KOPT-K1 (cell line): Measurements from ENCODE around the gene TIGAR.

ENCODE experiments used
- H3K27ac ChIP-seq: fragments of 200-600 bp; sonication (generic); 2 replicates; pipeline ENCODE4 v1.5.1; 2016; ENCODE audit warnings: antibody characterized with exemption, mild to moderate bottlenecking, low read depth, low read length; ENCODE audit not compliant: poor library complexity, severe bottlenecking
- H3K36me3 ChIP-seq: fragments of 200-600 bp; sonication (generic); 2 replicates; pipeline ENCODE4 v1.5.1; 2017; ENCODE audit warnings: antibody characterized with exemption, mild to moderate bottlenecking, low read length, moderate library complexity; ENCODE audit not compliant: insufficient read depth
- H3K9me3 ChIP-seq: fragments of 200-600 bp; sonication (generic); 2 replicates; pipeline ENCODE4 v1.5.1; 2017; ENCODE audit warnings: antibody characterized with exemption, low read length, mild to moderate bottlenecking; ENCODE audit not compliant: insufficient read depth, poor library complexity, severe bottlenecking

TIGAR gene, protein sequence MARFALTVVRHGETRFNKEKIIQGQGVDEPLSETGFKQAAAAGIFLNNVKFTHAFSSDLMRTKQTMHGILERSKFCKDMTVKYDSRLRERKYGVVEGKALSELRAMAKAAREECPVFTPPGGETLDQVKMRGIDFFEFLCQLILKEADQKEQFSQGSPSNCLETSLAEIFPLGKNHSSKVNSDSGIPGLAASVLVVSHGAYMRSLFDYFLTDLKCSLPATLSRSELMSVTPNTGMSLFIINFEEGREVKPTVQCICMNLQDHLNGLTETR

DNA sequence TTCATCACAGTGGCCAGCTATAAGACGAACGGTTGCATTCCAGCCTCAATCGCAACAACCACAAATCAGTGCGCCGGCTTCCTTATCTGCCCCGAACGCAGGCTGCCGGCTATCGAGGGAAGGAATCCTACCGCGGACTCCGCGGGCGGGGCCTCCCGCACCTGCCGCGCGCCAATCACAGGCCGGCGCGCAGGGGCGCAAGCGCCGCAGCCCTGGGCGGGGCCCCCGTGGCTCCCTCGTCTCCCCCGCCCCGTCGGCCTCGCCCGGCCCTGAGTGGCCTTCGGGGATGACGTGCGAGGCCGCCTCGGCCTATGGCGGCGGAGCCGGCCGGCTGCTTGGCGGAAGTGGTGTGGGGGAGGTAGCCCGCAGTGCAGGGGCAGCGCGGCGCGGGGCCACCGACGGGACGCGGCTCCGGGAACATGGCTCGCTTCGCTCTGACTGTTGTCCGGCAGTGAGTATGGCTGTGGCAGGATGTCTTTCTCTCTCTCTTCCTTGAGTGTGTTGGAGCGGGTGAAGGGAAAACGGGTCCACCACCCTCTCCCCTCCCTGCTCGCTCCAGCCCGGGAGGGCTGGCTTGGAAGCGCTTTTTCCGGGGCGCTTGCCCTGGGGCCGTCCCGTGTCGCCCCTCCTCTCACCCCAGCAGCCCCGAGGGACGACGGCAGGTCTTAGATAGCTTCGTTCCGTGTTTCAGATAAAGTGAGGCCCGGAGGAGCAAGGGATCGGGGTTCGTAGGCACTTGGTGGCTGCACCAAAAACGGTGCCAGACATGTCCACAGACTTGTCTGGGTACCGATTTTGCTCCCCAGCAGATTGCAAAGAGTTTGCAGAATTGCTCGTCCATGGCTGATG is at the start of gene TIGAR:
TSS of gene TIGAR (plus strand) at position 361 of the 849 bp plus-strand sequence. CDS start at position 420, 59 bp downstream.
- Histone ChIP-seq H3K36me3 (no peaks in the 10 kb centered on the region), H3K9me3 (no peaks in the 10 kb centered on the region), H3K27ac (peak within 1 kb of the TSS; percentile 54)

DNA sequence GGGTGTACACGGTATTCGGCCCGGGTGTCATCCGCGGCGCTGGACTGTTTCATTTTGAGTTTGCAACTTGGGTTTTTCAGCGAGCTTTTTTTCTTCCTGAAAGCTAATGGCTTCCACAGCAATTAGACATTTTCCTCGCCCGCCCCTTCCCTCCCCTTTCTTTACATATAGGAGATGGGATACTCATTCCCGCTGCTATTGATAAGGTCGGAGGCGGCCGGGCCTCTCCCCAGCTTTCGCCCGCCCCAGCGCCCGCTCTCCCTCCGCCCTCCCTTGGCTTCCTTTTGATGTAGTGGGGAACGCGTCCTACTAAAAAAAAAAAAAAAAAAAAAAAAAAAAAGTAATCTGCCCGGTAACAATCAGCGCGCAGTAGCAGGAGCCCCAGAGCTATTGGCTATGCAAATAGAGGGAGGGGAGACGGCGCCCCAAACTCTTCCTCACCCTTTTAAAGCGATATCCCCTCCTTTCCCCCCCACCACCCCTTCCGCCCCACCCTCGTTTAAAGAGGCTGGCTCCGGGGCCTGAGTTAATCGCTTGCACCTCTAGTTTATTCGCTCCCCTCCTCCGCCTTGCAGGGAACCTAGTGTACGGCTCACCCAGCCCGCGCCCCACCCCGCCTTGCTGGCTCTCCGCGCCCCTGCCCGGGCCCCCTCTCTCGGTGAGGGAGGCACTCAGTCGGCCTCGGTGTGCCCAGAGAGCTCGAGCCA is 49.1 kb upstream of the TIGAR start:
- H3K9me3 ChIP-seq = no peaks in the 10 kb centered on the region
- no peaks in the 10 kb centered on the region for H3K36me3 ChIP-seq
- H3K27ac ChIP-seq = no peak overlapping the region

DNA sequence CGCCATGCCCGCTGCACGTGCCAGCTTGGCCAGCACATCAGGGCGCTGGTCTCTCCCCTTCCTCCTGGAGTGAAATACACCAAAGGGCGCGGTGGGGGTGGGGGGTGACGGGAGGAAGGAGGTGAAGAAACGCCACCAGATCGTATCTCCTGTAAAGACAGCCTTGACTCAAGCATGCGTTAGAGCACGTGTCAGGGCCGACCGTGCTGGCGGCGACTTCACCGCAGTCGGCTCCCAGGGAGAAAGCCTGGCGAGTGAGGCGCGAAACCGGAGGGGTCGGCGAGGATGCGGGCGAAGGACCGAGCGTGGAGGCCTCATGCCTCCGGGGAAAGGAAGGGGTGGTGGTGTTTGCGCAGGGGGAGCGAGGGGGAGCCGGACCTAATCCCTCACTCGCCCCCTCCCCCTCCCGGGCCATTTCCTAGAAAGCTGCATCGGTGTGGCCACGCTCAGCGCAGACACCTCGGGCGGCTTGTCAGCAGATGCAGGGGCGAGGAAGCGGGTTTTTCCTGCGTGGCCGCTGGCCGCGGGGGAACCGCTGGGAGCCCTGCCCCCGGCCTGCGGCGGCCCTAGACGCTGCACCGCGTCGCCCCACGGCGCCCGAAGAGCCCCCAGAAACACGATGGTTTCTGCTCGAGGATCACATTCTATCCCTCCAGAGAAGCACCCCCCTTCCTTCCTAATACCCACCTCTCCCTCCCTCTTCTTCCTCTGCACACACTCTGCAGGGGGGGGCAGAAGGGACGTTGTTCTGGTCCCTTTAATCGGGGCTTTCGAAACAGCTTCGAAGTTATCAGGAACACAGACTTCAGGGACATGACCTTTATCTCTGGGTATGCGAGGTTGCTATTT is 48.4 kb upstream of the TIGAR start:
- no peaks in the 10 kb centered on the region for H3K36me3 ChIP-seq
- no peaks in the 10 kb centered on the region for H3K9me3 ChIP-seq
- no peak overlapping the region for H3K27ac ChIP-seq

DNA sequence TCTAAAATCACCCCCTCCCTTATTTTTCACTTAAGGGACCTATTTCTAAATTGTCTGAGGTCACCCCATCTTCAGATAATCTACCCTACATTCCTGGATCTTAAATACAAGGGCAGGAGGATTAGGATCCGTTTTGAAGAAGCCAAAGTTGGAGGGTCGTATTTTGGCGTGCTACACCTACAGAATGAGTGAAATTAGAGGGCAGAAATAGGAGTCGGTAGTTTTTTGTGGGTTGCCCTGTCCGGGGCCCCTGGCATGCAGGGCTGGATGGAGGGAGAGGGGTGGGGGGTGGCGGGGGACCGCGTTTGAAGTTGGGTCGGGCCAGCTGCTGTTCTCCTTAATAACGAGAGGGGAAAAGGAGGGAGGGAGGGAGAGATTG is 47.8 kb upstream of the TIGAR start:
- Histone ChIP-seq H3K27ac (no peak overlapping the region), H3K36me3 (no peaks in the 10 kb centered on the region), H3K9me3 (no peaks in the 10 kb centered on the region)

DNA sequence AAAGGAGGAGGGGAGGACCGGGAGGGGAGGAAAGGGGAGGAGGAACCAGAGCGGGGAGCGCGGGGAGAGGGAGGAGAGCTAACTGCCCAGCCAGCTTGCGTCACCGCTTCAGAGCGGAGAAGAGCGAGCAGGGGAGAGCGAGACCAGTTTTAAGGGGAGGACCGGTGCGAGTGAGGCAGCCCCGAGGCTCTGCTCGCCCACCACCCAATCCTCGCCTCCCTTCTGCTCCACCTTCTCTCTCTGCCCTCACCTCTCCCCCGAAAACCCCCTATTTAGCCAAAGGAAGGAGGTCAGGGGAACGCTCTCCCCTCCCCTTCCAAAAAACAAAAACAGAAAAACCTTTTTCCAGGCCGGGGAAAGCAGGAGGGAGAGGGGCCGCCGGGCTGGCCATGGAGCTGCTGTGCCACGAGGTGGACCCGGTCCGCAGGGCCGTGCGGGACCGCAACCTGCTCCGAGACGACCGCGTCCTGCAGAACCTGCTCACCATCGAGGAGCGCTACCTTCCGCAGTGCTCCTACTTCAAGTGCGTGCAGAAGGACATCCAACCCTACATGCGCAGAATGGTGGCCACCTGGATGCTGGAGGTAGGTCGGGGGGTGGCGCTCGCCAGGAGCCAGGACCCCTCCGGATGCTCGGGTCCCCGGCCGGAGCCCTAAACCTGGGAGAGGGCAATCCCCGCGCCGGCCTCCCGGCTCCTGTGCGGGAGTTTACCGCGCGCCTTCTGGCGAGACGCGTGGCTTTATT is 47.2 kb upstream of the TIGAR start, which contains the start of gene CCND2:
TSS of gene CCND2 (plus strand) at position 111 of the 744 bp plus-strand sequence. CDS start at position 390, 279 bp downstream.
- H3K27ac ChIP-seq = no peak within 1 kb of the TSS
- H3K9me3 ChIP-seq = no peaks in the 10 kb centered on the region
- no peaks in the 10 kb centered on the region for H3K36me3 ChIP-seq

DNA sequence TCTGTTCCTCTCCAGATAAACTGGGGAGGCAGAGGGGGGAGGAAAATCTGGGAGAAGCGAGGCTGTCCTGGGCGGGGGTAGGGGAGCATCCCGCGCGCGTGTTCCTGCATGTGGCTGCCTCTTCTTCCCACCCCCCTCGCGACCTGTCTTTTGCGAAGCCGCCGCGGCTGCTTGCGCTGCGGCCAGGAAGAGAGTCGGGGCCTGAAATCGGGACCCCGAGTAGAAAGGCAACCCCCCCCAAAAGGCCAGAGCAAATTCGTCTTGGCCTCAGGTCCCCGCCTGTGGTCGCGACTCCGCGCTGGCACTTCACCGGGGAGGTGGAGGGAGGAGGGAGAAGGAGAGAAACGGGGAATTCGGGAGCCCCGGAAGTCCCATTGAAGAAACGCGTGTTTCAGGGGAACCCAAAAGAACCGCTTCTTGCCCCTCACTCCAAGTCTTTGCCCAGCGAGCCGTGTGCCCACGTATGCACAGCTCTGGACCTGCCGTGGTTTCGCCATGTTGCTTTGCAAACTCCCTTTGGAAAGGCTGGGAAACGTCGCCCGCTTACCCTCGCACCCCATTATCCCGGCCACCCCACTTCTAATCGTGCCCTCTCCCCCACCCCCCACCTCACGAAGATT is 46.5 kb upstream of the TIGAR start:
- Histone ChIP-seq H3K27ac (no peak overlapping the region), H3K36me3 (no peaks in the 10 kb centered on the region), H3K9me3 (no peaks in the 10 kb centered on the region)

DNA sequence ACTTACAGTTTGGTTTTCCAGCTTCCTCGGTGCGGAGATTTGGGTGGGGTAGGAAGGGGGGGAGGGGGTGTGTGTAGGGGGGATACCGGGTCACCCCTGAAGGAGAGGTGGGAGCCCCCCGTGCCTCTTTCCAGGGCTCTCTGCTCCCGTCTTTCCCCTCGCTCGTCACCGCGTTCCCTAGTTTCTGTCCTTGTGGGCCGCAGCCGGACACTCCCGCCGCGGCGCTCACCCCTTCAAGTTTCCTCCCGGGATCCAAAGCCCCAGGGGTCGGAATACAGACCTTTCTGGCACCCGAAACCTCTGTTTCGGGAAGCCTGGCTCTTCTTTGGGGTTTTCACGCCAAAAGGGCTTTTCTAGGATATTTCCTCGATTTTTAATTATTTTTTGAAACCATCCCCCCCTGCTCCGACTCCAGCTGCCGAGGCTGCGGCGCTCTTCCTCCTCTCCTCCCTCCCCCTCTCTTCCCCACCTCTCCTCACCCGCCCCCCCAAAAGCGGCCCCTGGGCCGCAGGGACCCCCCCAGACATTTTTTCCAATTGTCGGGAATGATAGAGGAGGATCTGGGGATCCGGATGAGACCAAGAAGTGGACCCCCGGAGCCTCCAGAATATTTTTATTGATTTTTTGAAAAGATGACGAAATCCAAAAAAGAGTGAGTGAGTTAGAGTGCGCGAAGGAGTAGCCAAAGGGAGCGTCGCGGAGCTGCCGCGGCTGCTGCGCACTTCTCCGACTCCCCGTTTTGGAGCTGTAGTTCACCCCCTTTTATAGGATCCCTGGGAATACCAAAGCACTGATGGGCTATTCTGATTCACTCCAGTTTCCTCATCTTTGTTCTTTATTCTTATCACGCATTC is 45.8 kb upstream of the TIGAR start:
- no peaks in the 10 kb centered on the region for H3K9me3 ChIP-seq
- no peaks in the 10 kb centered on the region for H3K36me3 ChIP-seq
- no peak overlapping the region for H3K27ac ChIP-seq

DNA sequence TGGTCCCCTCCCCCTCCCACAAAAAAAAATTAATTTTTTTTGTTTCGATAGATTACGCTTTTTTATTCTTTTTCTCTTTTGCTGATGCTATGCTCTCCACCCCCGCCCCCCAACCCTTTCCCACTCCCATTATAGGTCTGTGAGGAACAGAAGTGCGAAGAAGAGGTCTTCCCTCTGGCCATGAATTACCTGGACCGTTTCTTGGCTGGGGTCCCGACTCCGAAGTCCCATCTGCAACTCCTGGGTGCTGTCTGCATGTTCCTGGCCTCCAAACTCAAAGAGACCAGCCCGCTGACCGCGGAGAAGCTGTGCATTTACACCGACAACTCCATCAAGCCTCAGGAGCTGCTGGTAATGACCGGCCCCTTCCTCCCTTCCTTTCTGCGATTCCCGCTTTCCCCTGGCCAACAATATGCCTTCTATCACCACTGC is 45.1 kb upstream of the TIGAR start:
- no peaks in the 10 kb centered on the region for H3K36me3 ChIP-seq
- no peak overlapping the region for H3K27ac ChIP-seq
- H3K9me3 ChIP-seq = no peaks in the 10 kb centered on the region

DNA sequence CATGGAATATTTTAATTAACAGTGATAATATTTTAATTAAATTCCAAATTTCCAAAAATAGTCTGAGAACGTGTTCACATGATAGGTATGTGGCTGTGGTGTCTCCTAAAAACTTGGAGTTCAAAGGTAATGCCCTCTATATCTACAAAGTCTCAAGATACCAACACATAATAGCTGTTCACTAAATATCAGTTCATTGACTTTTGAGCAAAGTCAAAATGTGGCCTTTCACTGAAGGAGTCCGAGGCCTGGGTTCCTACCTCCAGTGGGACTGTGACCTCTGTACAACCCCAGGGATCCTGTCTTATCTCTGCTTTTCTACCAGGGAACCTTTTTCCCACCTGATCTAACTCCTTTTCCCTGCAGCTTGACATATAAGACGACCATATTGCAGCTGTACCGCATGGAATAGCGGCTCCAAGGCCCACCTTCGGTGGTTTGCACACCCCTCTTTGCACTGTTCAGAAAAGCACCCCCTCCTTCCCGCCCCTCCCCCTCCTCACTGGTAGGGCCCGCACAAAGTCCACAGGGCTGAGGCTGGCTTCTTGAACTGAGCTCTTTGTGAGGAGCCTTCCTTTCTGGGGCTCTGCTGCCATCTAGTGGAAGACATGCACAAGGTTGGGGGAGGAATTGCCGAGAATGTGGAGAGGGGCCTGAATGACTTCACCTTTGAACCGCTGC is 44.3 kb upstream of the TIGAR start:
- no peaks in the 10 kb centered on the region for H3K9me3 ChIP-seq
- no peak overlapping the region for H3K27ac ChIP-seq
- H3K36me3 ChIP-seq = no peaks in the 10 kb centered on the region

DNA sequence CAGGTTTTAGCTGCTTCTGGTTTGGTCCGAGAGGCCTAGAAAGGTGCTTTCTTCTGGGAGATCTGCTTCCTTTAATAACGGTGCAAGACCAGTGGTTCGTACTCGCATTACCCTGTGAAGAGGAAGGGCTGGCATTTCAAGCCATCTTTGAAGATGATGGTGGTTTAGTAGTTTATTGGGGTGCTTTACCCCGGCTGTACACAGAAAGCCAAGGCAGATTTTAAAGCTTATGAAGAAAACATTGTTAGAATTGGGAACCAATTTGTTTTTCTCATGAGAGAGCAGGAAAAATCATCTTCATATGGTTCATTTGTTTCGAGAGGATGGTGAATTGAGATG is 43.8 kb upstream of the TIGAR start:
- Histone ChIP-seq H3K27ac (no peak overlapping the region), H3K36me3 (no peaks in the 10 kb centered on the region), H3K9me3 (no peaks in the 10 kb centered on the region)

DNA sequence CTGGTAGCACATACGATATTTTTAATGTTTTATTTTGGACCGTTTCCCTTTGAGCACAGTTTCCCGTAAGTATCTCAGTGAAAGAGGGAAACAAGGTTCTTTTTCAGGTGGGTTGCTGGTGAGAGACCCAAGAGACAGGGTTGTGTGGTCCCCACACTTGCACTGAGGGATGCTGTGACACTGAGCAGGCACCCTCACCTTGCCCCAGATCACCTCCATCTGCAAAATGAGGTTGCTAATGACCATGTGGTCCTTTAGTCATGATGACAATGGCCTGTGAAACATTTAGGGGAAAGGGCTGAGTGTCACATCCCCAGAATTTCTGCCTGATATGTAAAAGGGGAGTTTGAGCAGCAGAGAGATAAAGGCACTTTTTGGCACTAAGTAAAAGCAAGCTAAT is 43.2 kb upstream of the TIGAR start:
- Histone ChIP-seq H3K27ac (no peak overlapping the region), H3K9me3 (no peaks in the 10 kb centered on the region), H3K36me3 (no peaks in the 10 kb centered on the region)

DNA sequence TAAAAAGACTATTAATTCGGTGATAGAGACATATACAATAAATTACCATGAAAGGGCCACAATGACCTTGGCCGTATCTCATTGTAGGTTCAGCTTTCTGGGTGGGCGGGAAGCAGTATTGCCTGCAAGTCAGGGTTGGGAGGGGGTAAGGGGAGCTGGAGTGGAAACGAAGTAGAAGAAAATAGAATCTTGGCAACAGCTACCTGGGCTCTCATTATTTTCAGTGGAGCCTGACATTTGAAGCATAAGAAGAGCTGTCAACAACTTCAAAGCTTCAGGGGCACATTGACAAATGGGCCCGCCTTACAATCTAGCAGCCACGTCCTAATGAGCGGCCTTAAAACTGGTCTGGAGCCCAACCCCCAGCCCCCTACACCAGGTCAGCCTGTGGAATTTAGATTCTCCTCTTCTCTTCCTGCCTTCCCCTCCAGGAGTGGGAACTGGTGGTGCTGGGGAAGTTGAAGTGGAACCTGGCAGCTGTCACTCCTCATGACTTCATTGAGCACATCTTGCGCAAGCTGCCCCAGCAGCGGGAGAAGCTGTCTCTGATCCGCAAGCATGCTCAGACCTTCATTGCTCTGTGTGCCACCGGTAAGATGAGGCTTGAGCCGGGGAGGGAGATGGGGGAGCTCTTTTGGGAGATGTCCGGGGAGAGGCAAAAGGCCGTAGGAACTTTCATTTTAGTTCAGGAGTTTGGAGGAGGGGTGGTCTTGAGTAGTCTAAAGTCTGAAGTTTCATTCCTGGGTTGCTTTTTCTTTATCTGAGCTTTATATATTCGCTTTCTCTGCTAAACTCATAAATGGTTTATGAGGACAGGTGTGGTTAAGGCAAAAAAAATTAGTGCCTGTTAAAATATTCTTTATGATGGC is 42.5 kb upstream of the TIGAR start:
- H3K36me3 ChIP-seq = no peaks in the 10 kb centered on the region

More for the DNA sequence above, 42.5 kb upstream of the TIGAR start:
- H3K9me3 ChIP-seq = no peaks in the 10 kb centered on the region
- no peak overlapping the region for H3K27ac ChIP-seq
